Stomach (tissue), 9 donors: ENCODE results near the gene ARL4A. TPM values are rescaled to one million over a fixed set of nuclear protein-coding genes. Genes with fewer than 3 reads are reported as not detected.
"Not testable (repeated sequence)": the region's sequence is repeated elsewhere in the genome, so short reads cannot be mapped to it uniquely, and the experiment has no call there.

Experiments
- DNase-seq, 2 donors: peaks; one replicate each; pipeline versions ENCODE4 v3.0.0 to v3.0.0-alpha.2; 2013 to 2019
- H3K27ac ChIP-seq, 5 donors: fragments of 200-600 bp in 4 of 5; sonication (generic) in 4 of 5; one replicate each; pipeline ENCODE4 v1.5.1; 2013 to 2019; ENCODE audit warnings: mild to moderate bottlenecking in 1 of 5, moderate library complexity in 1 of 5
- H3K27me3 ChIP-seq, 3 donors: fragments of 200-600 bp; sonication (generic); one replicate each; pipeline ENCODE4 v1.5.1; 2017 to 2019; ENCODE audit warnings: mixed run types in 1 of 3
- H3K36me3 ChIP-seq, 4 donors: fragments of 200-600 bp; sonication (generic); 1 replicate in 3 of 4; 2 replicates in 1 of 4; pipeline ENCODE4 v1.5.1; 2016 to 2019
- H3K4me1 ChIP-seq, 4 donors: fragments of 200-600 bp; sonication (generic); one replicate each; pipeline ENCODE4 v1.5.1; 2016 to 2019
- H3K4me3 ChIP-seq, 4 donors: fragments of 200-600 bp; sonication (generic) in 3 of 4; one replicate each; pipeline ENCODE4 v1.5.1; 2016 to 2019; ENCODE audit warnings: mild to moderate bottlenecking in 1 of 4
- H3K9me3 ChIP-seq, 4 donors: fragments of 200-600 bp; sonication (generic); one replicate each; pipeline ENCODE4 v1.5.1; 2016 to 2019
- EP300 ChIP-seq: sonication (generic); formaldehyde crosslinking; IDR thresholded peaks from one replicate; pipeline ENCODE4 v1.6.1; 2017; ENCODE audit warnings: antibody characterized with exemption
- POLR2A ChIP-seq, 4 donors: fragments of 450-650 bp; IDR thresholded peaks; one replicate each; pipeline ENCODE4 v1.6.1; 2016; ENCODE audit warnings: antibody characterized with exemption in 4 of 4, control low read depth in 2 of 4, mild to moderate bottlenecking in 1 of 4, moderate library complexity in 1 of 4
- POLR2AphosphoS5 ChIP-seq, 3 donors: sonication (generic); formaldehyde crosslinking; IDR thresholded peaks; one replicate each; pipeline ENCODE4 v1.6.1; 2016; ENCODE audit warnings: antibody characterized with exemption in 3 of 3
- WGBS, 5 donors: extraction: QIAGEN DNeasy Blood & Tissue Kit in 3 of 5; methylation state at CpG; one replicate each; pipeline versions ENCODE4 v1.1.5 to v1.1.7; 2013 to 2018; 5-methylcytosine and 5-hydroxymethylcytosine counted together
- intact Hi-C: fragments of 100-400 bp; cut with DNase I; formaldehyde crosslinking; loops from one replicate; pipeline ENCODE4 v1.15.1; 2023; ENCODE audit warnings: low total_unique reads
- polyA plus RNA-seq, 3 donors: library from polyadenylated mRNA; stranded (reverse); fragments of 200-250 nt; gene quantifications; one replicate each; pipeline ENCODE4 v1.2.3, GENCODE V29; 2013
- total RNA-seq, 5 donors: library from RNA; depleted of rRNA; stranded (reverse); fragments of >200 nt; gene quantifications; one replicate each; pipeline versions ENCODE4 v1.1.0 to v1.2.3, GENCODE V29; 2014 to 2016
- TF ChIP-seq, protein P1 (sequence below), 7 experiments: fragments of 450-650 bp in 4 of 7; fragments of 200-600 bp in 3 of 7; sonication (generic) in 3 of 7; IDR thresholded peaks; one replicate each; pipeline ENCODE4 v1.5.1; 2016 to 2019; ENCODE audit warnings: antibody characterized with exemption in 7 of 7, control low read depth in 2 of 7, mild to moderate bottlenecking in 1 of 7
- donor health status: healthy with polysubstance abuse.
- donor health status: Bipolar disorder and iron deficiency.
- donor health status: healthy.

Gene ARL4A
- total and polyA plus RNA-seq, 8 donors, result 1.2 to 55.4 (median 27.7) TPM

DNA sequence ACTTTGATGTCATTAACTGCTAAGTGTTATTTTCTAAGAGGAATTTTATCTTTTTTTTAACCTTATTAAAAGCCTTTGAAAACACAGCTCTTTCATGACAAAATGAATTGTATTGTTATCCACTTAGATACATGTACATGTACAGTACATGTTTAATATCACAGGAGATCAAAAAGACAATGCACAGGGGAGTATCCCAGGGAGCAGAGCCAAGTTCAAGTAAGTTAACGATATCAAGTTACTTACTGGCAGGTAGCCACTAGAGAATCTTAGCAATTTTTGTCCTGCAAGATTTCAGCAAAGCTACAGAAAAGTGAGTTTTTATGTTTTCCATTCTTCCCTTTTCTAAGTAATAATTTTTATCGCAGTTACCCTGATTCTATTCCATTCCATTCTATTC lies 33.9 kb upstream of the ARL4A start:
- Histone ChIP-seq H3K9me3 (no peaks in the 10 kb centered on the region), H3K36me3 (no peaks in the 10 kb centered on the region), H3K27ac (no peak overlapping the region), H3K4me3 (no peak overlapping the region), H3K27me3 (no peaks in the 10 kb centered on the region), H3K4me1 (peaks cover 0 to 22% (median 6%) of the 10 kb centered on the region in 4 donors)
- intact Hi-C loops, result no loop called here
- no peak for DNase-seq
- TF ChIP-seq POLR2A (IDR thresholded peaks at IDR 0.05) (no peak), EP300 (no peak), POLR2AphosphoS5 (IDR thresholded peaks at IDR 0.05) (no peak)
- TF ChIP-seq, protein P1, sequence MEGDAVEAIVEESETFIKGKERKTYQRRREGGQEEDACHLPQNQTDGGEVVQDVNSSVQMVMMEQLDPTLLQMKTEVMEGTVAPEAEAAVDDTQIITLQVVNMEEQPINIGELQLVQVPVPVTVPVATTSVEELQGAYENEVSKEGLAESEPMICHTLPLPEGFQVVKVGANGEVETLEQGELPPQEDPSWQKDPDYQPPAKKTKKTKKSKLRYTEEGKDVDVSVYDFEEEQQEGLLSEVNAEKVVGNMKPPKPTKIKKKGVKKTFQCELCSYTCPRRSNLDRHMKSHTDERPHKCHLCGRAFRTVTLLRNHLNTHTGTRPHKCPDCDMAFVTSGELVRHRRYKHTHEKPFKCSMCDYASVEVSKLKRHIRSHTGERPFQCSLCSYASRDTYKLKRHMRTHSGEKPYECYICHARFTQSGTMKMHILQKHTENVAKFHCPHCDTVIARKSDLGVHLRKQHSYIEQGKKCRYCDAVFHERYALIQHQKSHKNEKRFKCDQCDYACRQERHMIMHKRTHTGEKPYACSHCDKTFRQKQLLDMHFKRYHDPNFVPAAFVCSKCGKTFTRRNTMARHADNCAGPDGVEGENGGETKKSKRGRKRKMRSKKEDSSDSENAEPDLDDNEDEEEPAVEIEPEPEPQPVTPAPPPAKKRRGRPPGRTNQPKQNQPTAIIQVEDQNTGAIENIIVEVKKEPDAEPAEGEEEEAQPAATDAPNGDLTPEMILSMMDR (IDR thresholded peaks at IDR 0.05), result no peak
- WGBS, 5 donors, result 55 to 80% (median 60%) methylated on average over 2 of the region's 2 CpGs

DNA sequence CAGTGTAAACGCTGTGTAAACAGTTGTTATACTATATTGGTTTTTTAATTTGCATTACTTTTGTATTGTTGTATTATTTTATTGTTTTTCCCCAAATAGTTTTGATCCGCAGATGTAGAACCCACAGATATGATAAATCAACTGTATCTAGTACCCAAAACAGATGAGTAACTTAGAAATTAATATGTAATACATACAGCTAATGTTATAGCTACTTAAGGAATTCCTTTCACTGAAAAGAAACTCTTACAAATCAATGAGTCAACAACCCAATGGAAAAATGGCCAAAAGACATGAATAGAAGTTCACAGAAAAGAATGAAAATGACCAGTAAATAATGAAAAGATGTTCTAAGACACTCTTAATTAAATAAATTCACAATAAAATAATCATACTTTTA lies 32.3 kb upstream of the ARL4A start:
- no peak for DNase-seq
- no peak overlapping the region for H3K27ac ChIP-seq
- intact Hi-C loops, result no loop called here
- no peak for TF ChIP-seq POLR2AphosphoS5 (IDR thresholded peaks at IDR 0.05)
- TF ChIP-seq, protein P1 (IDR thresholded peaks at IDR 0.05), result no peak
- no peak for TF ChIP-seq POLR2A (IDR thresholded peaks at IDR 0.05)
- TF ChIP-seq EP300, result no peak
- H3K4me3 ChIP-seq, result no peak overlapping the region
- no peaks in the 10 kb centered on the region for H3K36me3 ChIP-seq
- no peaks in the 10 kb centered on the region for H3K9me3 ChIP-seq
- 93 to 99% (median 97%) methylated on average over 2 of the region's 2 CpGs for WGBS, 5 donors
- H3K27me3 ChIP-seq, result no peaks in the 10 kb centered on the region
- peaks cover 0 to 13% (median 6%) of the 10 kb centered on the region in 4 donors for H3K4me1 ChIP-seq

DNA sequence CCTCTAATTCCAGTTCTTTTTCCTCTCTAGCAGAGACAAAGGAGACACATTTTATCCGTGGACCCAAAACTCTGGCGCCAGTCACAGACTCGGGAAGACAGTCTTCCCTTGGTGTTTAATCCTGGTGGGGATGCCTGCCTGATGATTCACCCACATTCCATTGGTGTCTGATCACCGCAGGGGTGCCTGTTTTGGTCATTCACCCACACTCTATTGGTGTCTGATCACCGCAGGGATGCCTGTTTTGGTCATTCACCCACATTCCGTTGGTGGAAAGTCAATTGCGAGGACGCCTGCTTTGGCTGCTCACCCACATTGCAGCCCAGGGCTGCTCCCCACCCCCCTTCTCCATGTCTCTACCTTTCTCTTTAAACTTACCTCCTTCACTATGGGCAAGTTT lies 27.0 kb upstream of the ARL4A start:
- H3K4me1 ChIP-seq, H3K9me3 ChIP-seq, H3K27ac ChIP-seq, intact Hi-C loops, H3K27me3 ChIP-seq, H3K4me3 ChIP-seq, H3K36me3 ChIP-seq, DNase-seq: not testable (repeated sequence)
- WGBS, 5 donors, result 76 to 89% (median 83%) methylated on average over 8 of the region's 8 CpGs

DNA sequence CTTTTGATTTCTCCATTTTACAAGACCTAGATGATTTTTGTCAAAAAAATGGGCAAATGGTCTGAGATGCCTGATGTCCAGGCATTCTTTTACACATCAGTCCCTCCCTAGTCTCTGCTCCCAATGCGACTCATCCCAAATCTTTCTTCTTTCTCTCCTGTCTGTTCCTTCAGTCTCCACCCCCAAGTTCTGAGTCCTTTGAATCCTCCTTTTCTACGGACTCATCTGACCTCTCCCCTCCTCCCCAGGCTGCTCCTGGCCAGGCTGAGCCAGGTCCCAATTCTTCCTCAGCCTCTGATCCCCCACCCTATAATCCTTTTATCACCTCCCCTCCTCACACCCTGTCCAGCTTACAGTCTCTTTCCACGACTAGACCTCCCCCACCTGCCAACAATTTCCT lies 26.4 kb upstream of the ARL4A start:
- intact Hi-C loops, H3K4me3 ChIP-seq, H3K9me3 ChIP-seq, H3K36me3 ChIP-seq, H3K27ac ChIP-seq, H3K27me3 ChIP-seq, H3K4me1 ChIP-seq, DNase-seq: not testable (repeated sequence)
- 75 to 86% (median 80%) methylated on average over 3 of the region's 3 CpGs for WGBS, 5 donors

DNA sequence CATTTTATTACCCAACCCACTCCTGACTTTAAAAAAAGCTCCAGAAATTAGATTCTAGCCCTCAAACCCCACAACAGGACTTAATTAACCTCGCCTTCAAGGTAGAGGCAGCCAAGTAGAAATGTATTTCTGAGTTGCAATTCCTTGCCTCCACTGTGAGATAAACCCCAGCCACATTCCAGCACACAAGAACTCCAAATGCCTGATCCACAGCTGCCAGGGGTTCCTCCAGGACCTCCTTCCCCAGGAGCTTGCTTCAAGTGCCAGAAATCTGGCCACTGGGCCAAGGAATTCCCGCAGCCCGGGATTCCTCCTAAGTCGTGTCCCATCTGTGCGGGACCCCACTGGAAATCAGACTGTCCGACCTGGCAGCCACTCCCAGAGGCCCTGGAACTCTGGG lies 25.9 kb upstream of the ARL4A start:
- no peaks in the 10 kb centered on the region for H3K9me3 ChIP-seq
- intact Hi-C loops, result no loop called here
- H3K36me3 ChIP-seq, result no peaks in the 10 kb centered on the region
- WGBS, 5 donors, result 74 to 90% (median 78%) methylated on average over 5 to 6 of the region's 6 CpGs
- H3K27me3 ChIP-seq, result no peaks in the 10 kb centered on the region
- no peak overlapping the region for H3K27ac ChIP-seq
- DNase-seq, result no peak
- H3K4me3 ChIP-seq, result no peak overlapping the region
- TF ChIP-seq POLR2AphosphoS5 (IDR thresholded peaks at IDR 0.05), result no peak
- no peak for TF ChIP-seq EP300
- TF ChIP-seq, protein P1 (IDR thresholded peaks at IDR 0.05), result no peak
- no peak for TF ChIP-seq POLR2A (IDR thresholded peaks at IDR 0.05)
- H3K4me1 ChIP-seq, result peaks cover 0 to 7% (median 2%) of the 10 kb centered on the region in 4 donors
